GM12878 (cell line): ENCODE results near the gene ANGEL2. TPM values are rescaled to one million over a fixed set of nuclear protein-coding genes. Genes with fewer than 3 reads are reported as not detected.

ENCODE experiments used
- CHD2 ChIP-seq: IDR thresholded peaks from 2 replicates; pipeline ENCODE4 v1.6.1; 2011; ENCODE audit warnings: low read depth, low read length, improper control_type of control experiment, borderline replicate concordance
- CREM ChIP-seq: IDR thresholded peaks from 2 replicates; pipeline ENCODE4 v1.6.1; 2014; ENCODE audit warnings: antibody characterized with exemption, low read depth
- E2F8 ChIP-seq: fragments of 450-650 bp; IDR thresholded peaks from 2 replicates; pipeline ENCODE4 v1.6.1; 2018; ENCODE audit warnings: mild to moderate bottlenecking, low read depth, moderate library complexity; ENCODE audit not compliant: partially characterized antibody
- ELK1 ChIP-seq: IDR thresholded peaks from 2 replicates; pipeline ENCODE4 v1.6.1; 2012; ENCODE audit warnings: low read depth, low read length, improper control_type of control experiment
- EP300 ChIP-seq, 2 experiments: fragments of 150-350 bp in 1 of 2; IDR thresholded peaks; 2 replicates each; pipeline ENCODE4 v1.6.1; 2011 to 2012; ENCODE audit warnings: low read depth in 2 of 2, low read length in 2 of 2, borderline replicate concordance in 1 of 2, improper control_type of control experiment in 1 of 2, inconsistent platforms in 1 of 2; ENCODE audit not compliant: control insufficient read depth in 1 of 2
- GABPA ChIP-seq: IDR thresholded peaks from 2 replicates; pipeline ENCODE4 v1.6.1; 2014; ENCODE audit warnings: antibody characterized with exemption, low read depth, mild to moderate bottlenecking, inconsistent platforms
- IKZF1 ChIP-seq: fragments of 450-650 bp; conservative IDR thresholded peaks from 2 replicates; pipeline ENCODE4 v1.6.1; 2017; ENCODE audit warnings: antibody characterized with exemption, mild to moderate bottlenecking
- IRF4 ChIP-seq: IDR thresholded peaks from 2 replicates; pipeline ENCODE4 v1.6.1; 2011; ENCODE audit warnings: low read depth, low read length
- NFIC ChIP-seq: IDR thresholded peaks from 2 replicates; pipeline ENCODE4 v1.6.1; 2012; ENCODE audit warnings: low read depth, mild to moderate bottlenecking, inconsistent platforms, low read length, moderate library complexity
- PRDM15 ChIP-seq: fragments of 450-650 bp; formaldehyde crosslinking; IDR thresholded peaks from 2 replicates; pipeline ENCODE4 v1.4.0; 2020; ENCODE audit warnings: mild to moderate bottlenecking, moderate library complexity
- RELB ChIP-seq: fragments of 450-650 bp; IDR thresholded peaks from 2 replicates; pipeline ENCODE4 v1.6.1; 2017; ENCODE audit warnings: low read depth, mild to moderate bottlenecking, moderate library complexity
- RUNX3 ChIP-seq: IDR thresholded peaks from 2 replicates; pipeline ENCODE4 v1.6.1; 2012; ENCODE audit warnings: low read length, inconsistent platforms
- SP1 ChIP-seq: IDR thresholded peaks from one replicate; pipeline ENCODE4 v1.6.1; 2011; ENCODE audit warnings: low read depth, low read length
- SPI1 ChIP-seq: IDR thresholded peaks from 2 replicates; pipeline ENCODE4 v1.6.1; 2011; ENCODE audit warnings: low read depth, mild to moderate bottlenecking, low read length, moderate library complexity, borderline replicate concordance; ENCODE audit not compliant: insufficient read depth
- SRF ChIP-seq, 2 experiments: IDR thresholded peaks; 2 replicates each; pipeline ENCODE4 v1.6.1; 2011; ENCODE audit warnings: low read depth in 2 of 2, low read length in 2 of 2, mild to moderate bottlenecking in 1 of 2, moderate library complexity in 1 of 2
- TAF1 ChIP-seq: IDR thresholded peaks from 2 replicates; pipeline ENCODE4 v1.6.1; 2011; ENCODE audit warnings: mild to moderate bottlenecking, low read depth, low read length, borderline replicate concordance
- WRNIP1 ChIP-seq: IDR thresholded peaks from 2 replicates; pipeline ENCODE4 v1.6.1; 2011; ENCODE audit warnings: low read depth, low read length, improper control_type of control experiment, borderline replicate concordance
- YBX1 ChIP-seq: fragments of 450-650 bp; IDR thresholded peaks from 2 replicates; pipeline ENCODE4 v1.6.1; 2016; ENCODE audit warnings: antibody characterized with exemption
- ZNF24 ChIP-seq: fragments of 450-650 bp; IDR thresholded peaks from 2 replicates; pipeline ENCODE4 v1.6.1; 2017; ENCODE audit warnings: antibody characterized with exemption, mild to moderate bottlenecking
- ZNF384 ChIP-seq: IDR thresholded peaks from 2 replicates; pipeline ENCODE4 v1.6.1; 2012; ENCODE audit warnings: low read depth, mild to moderate bottlenecking, low read length, improper control_type of control experiment, borderline replicate concordance
- polyA plus RNA-seq, 11 experiments: library from polyadenylated mRNA; depleted of rRNA in 4 of 11; unstranded in 6 of 11; stranded (reverse) in 5 of 11; fragments of >200 nt; fragmentation: Nextera tagmentation in 4 of 11; fragmentation: Illumina TruSeq in 1 of 11; extraction: Ambion mirVana in 4 of 11; extraction: Trizol in 1 of 11; gene quantifications; 1 replicate in 1 of 11; 2 replicates in 10 of 11; pipeline versions ENCODE4 v1.2.1 to v1.2.3, GENCODE V29; 2011 to 2016; ENCODE audit warnings: inconsistent platforms in 2 of 11, missing spikeins in 2 of 11, low read depth in 1 of 11
- total RNA-seq, 4 experiments: library from RNA; depleted of rRNA in 3 of 4; stranded (reverse); fragments of >200 nt in 3 of 4; fragmentation: Illumina TruSeq in 1 of 4; extraction: Trizol in 1 of 4; gene quantifications; 2 replicates each; pipeline versions ENCODE4 v1.2.1 to v1.2.3, GENCODE V29; 2013 to 2021

The ANGEL2 gene
- total and polyA plus RNA-seq, 10 of the 15 experiments (the other 5 are each of a cell fraction or from before 2014, with no cell fraction given), result 6.3 to 53.9 (median 30.7) TPM

- TF ChIP-seq RUNX3 (peak; percentile 82), CREM (peak; percentile 75), ELK1 (peak; percentile 16; the same call in 1 of the 2 replicates), WRNIP1 (peak; percentile 52; the same call in 1 of the 2 replicates), PRDM15 (CRISPR knock-in tag) (peak; percentile 48; the same call in 1 of the 2 replicates), ZNF24 (no peak), IRF4 (peak; percentile 75), SP1 (peak; percentile 85), IKZF1 (peak; percentile 89), EP300 (IDR thresholded peaks at IDR 0.05; ENCODE audit: borderline replicate concordance in 1 of 2, control insufficient read depth in 1 of 2, low read depth in 2 of 2, low read length in 2 of 2) (peak; percentile 66 to 69; a peak in 2 of 4 replicates), RELB (peak; percentile 86), YBX1 (no peak), CHD2 (peak; percentile 77; the same call in 1 of the 2 replicates), SPI1 (no peak), SRF (IDR thresholded peaks at IDR 0.05; ENCODE audit: low read depth in 2 of 2, low read length in 2 of 2) (peak; percentile 58 to 70; a peak in 3 of 4 replicates), NFIC (peak; percentile 88), E2F8 (no peak), ZNF384 (no peak), GABPA (0 out of 2 replicates have a peak, but pooled peaks have one; percentile 37), TAF1 (0 out of 2 replicates have a peak, but pooled peaks have one; percentile 30)
Measured at GRCh38 chr1:212979340-212980122, 36.1 kb downstream of the ANGEL2 start (continued).
